ENCODE data around the gene KIRREL1.

The KIRREL1 gene

DNA sequence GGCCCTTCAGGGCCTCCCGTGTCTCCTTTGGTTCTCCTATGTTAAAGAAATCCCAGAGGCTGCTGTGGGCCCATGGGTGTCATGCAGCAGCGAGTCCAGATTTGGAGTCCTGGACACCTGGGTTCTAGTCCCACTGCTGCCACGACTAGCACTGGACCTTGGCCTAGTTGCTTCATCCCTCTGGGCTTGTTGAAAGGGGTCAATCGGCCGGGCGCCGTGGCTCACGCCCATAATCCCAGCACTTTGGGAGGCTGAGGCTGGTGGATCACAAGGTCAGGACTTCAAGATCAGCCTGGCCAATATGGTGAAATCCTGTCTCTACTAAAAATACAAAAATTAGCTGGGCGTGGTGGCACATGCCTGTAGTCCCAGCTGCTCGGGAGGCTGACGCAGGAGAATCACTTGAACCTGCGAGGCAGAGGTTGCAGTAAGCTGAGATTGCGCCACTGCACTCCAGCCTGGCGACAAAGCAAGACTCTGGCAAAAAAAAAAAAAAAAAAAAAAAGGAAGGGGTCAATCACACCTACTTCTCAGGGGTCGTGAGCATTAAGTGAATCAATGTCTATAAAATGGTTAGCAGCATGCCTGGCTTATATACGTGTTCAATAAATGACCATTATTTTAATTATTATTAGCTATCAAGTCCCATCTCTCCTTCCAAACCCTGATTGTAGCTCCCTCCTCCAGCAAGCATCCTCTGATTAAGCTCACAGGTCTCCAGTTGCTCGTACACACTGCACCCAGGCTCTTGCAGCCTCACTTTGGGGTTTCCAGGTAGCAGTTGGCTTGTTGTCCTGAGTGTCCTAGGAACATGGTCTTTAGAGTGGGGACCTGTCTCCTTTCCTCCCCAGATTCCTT is 43.8 kb downstream of the KIRREL1 start:
- DNase-seq, result no peak

DNA sequence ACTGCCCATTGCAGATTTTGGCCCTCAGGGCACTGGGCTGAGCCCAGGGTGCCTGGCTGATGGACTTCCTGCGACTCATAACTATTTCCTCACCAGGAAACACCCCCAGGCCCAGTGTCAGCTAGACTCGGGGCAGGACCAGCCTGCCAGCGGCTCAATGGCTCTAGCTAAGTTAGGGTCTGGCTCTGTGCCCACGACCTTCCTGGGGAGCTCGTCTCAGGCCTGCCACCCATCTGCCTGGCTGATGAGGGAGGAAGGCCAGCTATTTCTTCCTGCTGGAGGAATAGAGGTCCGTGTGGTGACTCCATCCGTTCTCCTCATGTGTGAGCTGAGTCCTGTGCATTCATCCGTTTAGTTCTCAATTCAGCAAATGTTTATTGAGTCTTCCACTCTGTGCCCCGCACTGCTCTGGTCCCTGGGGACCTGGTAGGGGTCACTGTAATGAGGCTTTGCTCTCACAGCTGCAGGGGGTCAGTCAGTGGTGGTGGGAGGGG is 44.5 kb downstream of the KIRREL1 start:
- no peak for DNase-seq

DNA sequence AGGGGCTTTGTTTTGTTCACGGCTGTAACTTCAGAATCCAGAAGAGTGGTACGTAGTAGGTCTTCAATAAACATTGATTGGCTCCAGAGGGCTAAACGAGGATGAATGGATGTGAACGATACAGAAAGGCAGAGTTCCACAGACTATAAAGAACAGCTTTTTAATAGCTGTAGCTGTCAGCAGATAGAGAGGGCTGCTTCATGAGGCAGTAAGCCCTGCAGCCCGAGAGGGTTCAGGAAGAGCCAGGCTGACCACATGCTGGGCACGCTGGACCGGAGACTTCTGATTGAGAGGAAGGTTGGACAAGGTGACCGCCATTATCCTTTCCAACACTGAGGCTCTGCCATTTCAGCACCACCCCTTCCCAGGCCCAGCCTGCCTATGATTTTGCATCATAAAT is 45.3 kb downstream of the KIRREL1 start:
- DNase-seq, result no peak

DNA sequence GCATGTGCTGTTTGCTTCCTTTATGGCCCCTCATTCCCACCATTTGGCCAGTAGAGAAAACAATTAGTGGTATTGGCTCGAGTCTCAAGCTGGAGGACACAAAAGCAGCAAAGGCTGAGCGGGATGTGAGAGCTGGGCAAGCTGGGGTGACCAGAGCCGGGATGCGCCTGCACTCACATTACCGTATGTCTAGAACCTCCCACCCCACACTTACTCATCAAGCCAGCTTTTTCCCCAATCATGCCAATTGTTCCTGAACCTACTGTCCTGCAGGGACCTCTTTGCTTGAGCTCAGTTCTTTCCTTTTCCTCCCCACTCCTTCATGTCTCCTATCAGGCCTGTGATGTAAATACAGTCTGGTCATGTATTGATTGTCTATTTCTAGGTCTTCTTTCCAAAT is 45.9 kb downstream of the KIRREL1 start:
- DNase-seq, result no peak

DNA sequence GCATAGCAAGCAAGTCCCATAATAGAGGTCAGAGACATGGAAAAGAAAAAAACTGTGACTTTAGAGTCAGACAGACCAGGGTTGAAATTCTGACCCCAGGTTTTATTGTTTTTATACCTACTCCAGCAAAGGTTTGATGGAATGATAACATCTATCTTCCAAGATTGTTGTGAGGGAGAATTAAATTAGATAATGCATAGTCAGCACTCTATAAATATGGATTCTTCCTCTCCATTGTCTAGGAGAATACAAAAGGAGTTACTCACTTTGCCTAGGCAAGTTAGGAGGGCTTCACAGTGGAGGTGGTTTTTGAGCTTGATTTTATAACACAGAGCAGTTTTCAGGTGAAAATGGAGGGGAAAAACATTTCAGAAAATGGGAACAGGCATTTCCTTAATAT is 46.9 kb downstream of the KIRREL1 start:
- no peak for DNase-seq

DNA sequence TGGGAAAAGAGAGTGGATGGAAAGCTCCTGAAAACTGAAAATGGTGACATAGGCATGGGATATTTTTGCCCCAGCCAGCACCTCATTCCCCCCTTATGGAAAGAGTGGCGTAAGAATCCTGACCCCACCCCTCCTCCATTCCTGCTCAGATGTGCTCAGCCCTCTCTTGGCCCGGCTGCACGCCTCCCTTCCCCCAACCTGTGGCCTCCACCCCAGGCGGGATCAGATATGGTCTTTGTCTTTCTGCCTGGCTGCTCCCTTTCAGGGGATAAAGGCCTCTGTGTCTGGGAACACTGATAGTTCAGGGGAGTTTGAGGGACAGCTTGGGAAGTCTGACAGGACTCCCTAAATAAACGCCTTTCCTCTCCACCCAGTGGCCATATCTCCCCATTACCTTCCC is 49.8 kb downstream of the KIRREL1 start:
- no peak for DNase-seq

DNA sequence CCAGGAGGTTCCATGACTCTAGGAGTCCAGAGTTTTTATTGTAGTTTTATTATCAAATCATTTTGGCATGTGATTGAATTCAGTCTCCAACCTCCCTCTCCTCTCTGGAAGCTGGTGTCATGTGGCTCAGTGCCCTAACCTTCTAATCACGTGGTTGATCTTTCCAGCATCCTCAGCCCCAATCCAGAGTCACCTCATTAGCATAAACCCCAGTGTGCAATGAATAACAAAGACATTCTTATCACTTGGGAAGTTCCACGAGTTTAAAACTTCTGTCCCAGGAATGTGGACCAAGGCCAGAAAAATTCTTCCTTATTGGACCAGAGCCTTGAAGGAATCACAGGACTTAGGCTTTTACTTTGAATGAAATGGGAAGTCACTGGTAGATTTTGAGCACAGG is 52.2 kb downstream of the KIRREL1 start:
- no peak for DNase-seq

DNA sequence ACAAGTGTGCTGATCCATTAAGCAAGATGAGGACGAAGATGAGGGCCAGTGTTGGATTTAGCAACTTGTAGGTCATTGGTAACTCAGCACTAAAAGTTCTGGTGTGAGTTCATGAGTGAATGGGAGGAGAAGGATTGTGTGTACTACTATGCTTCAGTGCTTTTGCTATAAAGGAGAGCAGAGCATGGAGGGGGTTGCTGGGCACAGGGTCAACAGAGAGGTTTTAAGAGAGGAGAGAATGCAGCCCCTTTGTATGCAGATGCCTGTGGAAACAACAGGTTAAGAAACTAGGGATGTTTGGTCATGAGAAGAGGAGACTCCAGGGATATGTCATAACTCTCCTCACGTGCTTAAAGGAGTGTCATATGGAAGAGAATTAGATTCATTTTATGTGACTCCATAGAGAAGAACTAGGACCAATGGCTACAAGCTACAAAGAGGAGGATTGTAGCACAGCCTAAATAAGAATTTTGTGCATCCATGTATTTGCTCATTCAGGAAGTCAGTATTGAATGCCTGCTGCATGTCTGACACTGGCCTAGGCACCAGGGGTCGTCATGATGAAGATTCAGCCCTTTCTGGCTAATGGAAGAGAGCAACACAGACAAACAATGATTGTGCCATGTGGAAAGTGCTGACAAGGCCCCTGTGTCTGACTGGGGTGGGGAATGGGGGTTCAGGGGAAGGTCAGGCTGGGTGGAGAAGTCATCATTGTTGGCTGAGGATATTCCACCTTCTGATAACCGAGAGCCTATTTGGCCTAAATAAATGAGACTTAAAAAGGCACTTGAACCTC is 53.5 kb downstream of the KIRREL1 start:
- DNase-seq, result no peak

DNA sequence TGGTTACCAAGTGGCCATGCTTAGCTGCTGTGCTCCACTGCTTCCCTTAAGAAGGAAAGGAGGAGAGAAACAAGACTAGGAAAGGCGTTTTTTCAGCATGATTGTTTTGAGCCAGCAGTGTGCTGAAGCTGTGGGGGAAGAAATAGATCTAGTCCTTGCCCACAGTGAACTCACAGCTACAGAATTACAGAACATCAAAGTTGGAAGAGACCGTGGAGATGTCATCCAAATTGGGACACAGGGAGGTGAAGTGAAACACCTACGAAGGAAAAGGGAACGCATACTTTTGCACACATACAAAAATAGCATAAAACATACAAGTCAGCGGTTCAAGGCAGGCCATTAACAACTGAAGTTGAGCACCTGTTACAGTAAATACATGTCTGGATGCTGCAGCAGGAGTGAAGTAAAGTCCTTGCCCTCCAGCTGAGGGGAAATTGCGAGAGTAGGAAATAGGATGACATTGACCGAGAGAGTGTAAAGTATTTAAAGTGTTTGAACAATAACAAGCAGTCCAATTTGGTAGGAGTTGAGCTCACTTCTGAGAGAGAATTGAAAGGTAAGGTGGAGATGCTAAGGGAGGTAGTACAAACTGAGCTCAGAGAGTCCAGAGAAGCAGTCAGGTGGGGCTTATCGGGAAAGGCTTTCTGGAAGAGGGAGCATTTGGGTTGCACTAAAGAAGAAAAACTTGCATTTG is 55.1 kb downstream of the KIRREL1 start:
- DNase-seq, result no peak

DNA sequence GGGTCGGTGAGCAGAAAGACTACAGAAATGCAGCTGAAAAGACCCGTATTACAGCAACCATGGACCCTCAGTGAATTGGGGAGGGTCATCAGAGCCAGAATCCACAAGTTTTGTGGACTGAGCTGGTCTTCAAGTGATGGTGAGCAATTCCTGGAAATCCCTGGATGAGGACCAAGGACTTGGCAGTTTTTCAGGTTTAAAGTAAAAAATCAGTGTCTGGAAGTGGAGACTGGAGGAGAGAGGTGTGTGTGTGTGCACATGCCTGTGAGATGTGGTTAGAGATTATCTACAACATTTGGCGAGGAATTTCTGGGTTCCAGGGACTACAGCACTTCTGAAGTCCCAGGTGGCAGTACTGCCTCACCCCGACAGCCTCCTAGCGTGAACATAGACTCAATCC is 56.4 kb downstream of the KIRREL1 start:
- DNase-seq, result no peak

DNA sequence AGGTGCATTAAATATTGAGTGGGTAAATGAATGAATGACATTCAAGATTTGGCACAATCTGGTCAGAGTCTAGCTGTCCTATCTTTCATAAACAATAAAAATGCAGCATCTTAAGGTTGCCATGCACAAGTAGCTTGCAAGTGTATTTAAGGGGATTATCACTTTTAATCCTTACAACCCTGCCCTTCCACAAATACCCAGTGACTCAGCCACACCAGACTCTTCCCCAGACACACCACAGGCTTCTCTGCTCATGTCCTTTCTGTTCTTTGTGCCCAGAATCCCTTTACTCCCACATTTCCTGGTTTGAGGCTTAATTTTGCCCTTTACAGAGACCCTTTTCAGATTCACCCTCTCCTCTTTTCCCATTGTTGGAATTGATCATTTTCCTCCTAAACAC is 59.8 kb downstream of the KIRREL1 start:
- no peak for DNase-seq

DNA sequence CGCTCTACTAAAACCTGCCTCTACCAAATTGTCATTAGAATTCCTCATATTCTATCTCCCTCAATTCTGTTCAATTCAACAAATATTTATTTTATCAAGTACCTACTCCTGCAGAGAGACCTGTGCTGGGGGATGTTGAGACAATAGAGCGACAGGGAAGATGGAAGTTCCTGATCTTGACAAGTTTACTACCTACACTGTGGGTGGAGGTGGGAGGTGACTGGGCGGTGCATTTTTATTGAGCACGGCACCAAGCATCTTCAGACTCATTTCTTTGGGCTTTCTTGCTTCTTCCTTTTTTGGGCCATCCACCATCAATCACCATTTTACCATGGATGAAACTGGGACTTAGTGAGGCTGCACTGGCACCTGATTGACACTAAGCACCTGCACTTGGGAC is 61.3 kb downstream of the KIRREL1 start:
- DNase-seq, result no peak

DNA sequence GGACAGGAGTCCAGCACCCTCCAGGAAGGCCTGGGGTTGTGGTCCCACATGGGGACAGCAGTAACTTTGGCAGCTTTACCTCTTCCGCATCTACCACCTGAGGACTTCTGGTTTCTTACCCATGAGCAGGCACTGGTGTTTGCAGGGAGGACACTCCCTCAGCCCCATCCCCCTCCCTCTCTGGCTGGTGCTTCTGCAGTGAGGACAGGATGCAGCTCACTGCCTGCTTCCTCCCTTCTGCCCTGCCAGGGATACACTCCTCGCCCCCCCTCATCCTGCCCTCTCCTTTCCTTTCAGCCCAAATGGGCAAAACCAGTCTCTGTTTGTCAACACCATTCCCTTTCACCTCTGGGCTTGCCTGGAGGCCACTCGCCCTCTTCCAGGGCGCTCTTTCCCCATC is 62.4 kb downstream of the KIRREL1 start:
- DNase-seq, result no peak

DNA sequence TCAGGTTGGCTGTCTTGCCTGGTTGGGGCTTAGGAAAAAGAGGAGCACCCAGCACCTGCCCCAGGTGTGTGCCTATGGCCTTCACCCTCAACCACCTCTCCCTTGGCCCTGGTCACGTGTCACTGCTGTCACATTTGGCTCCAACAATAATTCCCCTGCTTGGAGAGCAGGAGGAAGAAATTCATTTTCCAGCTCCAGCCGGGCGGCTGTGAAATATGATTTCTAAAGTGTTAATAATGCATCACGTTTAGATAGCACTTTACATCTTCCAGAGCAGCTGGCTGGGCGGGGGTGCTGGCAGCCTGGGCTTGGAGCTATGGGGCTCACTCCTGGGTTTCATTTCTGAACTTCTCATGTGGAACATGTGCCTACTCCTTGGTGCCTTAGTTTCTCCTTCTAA is 63.1 kb downstream of the KIRREL1 start:
- no peak for DNase-seq

DNA sequence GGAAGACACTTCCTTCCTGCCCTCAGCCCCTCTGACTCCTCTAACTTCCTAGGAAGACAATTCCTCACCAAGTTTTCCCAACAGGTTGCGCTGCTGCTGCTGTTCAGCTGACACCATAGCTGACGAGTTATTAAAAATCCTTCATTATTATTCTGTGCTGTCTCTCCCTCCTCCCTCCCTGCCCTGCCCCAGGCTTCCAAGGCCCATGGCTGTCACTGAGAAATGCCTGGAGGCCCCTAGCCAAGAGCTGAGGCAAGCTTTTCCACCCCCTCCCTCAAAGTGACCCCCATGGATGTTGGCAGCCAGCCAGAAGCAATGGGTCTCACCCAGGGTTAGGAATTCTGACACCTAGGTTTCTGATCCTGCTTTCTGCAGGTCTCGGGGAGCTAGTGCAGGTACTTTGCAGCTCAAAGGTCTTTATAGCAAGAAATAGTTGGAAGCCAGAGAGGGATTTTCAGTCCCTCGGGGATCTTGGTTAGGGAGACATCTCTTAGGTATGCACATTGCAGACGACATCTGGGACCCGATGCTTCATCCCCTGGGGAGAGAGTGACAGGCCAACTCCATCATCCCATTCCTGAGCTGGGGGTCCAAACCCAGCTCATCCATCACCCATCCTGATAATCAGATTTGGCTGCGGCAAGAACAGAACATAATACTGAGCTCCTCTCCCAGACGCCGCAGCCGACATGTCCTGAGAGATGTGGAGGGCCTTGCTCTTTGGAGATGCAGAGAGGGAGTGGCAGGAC is 65.0 kb downstream of the KIRREL1 start:
- DNase-seq, result no peak

DNA sequence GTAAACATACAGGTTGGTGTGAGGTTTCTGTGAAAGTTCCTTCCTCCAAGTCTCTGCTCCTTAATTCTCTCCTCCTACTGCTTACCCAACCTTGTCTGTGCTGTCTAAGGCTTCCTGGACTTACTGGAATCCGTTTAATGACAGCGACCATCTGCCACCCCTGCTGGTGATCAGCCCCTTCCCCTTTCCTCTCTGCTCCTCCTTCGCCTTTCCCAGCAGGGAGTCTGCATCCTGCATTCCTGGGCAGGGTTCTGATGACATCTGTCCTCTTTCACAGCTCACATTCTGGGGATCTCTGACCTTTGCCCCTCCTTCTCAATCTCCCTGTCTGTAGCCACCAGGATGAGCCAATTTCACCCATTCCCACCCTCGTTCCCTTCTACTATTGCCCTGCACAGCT is 66.5 kb downstream of the KIRREL1 start:
- no peak for DNase-seq

DNA sequence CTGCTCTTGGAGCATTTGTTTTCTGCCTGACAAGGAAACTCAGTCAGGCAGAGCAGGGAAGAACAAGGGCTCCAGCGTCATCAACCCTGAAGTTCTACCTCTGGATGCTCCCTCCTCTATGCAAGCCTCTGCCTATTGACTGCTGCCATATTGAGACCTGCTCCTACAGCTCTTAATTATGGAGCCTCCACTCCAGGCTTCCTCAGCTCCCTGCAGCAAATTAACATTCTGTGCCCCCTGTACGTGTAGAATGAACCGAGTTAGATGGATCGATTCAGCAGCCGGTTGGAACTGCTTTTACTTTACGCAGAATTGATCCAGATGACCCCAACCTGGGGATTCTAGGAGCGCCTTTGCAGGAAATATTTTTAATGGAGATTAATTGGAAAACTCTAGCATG is 68.7 kb downstream of the KIRREL1 start:
- DNase-seq, result no peak

DNA sequence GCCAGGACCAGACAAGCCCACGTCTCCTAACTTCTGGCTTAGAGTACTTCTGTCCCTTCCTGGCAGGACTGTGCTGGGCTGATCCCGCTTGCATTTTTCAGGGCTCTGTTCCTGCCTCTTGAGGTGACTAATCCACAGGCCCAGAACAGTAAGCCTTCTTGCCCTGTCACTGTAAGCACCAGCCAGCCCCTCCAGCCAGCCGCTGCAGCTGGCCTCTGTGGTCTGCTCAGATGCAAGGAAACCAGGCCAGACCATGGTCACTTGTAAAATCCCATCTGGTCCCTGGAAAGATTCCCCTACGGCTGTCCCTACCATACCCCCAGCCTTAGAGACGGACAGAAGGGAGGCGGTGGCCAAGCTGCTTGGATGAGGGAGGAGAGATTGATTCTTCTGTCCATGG is 74.2 kb downstream of the KIRREL1 start:
- no peak for DNase-seq

DNA sequence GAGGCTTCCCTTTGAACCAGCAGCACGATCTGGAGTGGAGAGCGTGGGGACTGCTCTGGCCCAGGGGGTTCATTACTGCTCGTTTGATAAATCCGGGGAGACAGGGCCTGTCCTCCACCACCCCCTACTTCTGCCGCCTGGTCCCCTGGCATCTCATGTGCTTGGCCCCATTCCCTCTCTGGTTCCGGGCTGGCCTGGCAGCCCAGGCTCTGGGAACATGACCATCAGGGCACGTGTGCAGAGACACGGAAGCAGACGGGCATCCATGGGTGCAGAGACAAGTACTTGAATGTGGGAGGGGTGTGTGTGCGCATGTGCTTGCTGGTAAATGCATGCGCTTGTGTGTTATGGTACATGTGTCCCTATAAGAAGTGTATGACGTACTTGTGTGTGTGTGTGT is 75.5 kb downstream of the KIRREL1 start:
- DNase-seq, result no peak

DNA sequence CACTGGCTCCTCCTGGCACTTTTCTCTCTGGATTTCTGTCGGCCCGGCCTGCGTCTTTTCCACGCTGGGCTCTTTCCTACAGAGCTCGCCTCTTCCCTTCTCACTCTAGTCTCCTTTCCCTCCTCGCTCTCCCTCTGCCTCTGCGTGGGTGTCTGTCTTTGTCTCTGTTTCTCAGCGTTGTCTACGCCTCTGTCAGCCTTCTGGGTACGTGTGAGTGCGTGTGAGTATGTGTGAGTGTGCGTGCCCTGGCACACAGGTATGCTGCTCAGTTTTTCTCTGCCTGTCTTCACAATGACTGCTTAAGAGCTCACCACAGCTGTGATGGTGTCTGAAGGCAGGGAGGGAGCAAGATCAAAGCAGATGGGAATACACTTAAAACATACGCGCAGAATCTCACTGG is 77.7 kb downstream of the KIRREL1 start:
- DNase-seq, result no peak

DNA sequence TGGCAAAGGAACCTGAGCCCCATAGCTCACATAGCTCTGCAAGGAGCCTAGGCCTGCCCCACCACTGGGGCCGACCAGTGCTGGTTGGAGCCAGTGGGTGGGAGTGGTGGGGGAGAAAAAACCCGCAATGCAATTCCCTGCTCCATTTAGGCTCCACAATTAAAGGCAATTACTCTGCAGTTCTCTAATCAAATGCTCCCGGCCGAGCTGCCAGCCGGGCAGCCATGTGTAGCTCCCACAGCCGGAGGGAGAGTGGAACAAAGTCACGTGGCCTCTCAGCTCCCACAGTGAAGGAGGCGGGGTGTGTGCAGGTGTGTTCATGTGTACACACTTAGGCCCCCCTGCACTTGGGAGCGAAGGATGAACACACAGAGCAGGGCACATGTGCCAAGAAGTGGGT is 81.6 kb downstream of the KIRREL1 start:
- no peak for DNase-seq

DNA sequence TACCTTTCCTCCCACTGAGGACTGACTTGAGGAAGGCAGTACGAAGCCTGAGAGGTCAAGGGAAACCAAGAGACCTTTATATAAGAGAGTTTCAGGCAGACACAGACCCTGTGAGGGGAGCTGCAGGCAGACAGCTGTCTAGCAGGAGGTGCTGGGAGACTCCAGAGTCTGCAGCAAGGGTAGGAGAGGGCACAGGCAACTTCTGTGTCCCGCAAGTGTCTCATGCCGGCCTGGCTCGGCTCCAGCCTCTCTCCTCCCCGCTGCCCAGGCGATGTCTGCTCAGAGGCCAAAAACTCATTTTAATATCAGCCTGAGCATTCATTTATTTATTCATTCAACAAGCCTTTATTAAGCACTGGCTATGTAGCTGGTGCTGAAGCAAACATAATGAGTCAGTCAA is 83.0 kb downstream of the KIRREL1 start:
- no peak for DNase-seq
